UCSD-AML1 (cell line): ENCODE results near the gene PCSK5.
"Not testable (repeated sequence)": the region's sequence is repeated elsewhere in the genome, so short reads cannot be mapped to it uniquely, and the experiment has no call there.

Source experiments
- DNase-seq: peaks from one replicate; lab custom pipeline; 2025; ENCODE audit not compliant: unreplicated experiment; lab: John Stamatoyannopoulos, UW

The PCSK5 gene

DNA sequence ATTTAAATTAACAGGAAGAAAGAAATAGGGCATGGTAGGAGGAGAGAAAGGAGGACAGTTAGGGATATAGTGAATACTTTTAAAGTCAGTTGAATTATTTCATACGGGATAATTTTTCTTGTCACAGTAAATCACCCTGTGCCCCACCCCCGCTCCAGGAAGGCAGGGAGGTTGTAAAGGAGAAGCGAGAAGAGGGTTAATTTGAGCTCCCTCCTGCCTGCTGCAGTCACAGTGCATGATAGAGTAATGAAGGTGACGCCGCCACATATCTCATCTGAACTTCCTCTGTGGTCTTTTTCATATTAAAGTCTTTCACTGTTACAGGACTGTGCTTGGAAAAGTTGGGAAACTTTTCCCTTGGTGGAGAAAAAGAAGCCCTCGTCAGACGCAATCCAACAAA is 896 bp upstream of the PCSK5 start:
- no peak for DNase-seq

DNA sequence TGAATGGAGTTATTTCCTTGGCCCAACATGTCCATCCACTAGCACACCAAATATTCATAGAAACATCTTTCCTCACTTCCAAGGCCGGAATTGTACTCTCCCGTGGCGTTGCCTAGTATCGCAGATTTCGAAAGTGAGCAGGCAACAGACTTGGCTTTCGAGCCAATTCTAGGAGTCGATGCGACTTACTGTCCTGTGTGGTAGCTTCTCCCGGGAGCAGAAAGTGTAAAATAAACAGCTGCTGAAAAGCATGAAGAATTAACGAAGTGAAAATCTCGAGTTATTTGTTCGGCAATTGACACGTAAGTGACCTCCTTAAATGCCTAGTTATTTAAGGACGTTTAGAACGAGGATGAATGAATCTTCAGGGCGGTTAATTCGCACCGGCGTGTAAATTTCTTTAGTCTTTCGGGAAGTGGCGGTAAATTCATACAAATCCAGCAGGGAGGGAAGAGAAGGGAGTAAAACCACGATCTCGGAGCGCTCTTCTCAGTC is 449 bp upstream of the PCSK5 start:
- DNase-seq = no peak

DNA sequence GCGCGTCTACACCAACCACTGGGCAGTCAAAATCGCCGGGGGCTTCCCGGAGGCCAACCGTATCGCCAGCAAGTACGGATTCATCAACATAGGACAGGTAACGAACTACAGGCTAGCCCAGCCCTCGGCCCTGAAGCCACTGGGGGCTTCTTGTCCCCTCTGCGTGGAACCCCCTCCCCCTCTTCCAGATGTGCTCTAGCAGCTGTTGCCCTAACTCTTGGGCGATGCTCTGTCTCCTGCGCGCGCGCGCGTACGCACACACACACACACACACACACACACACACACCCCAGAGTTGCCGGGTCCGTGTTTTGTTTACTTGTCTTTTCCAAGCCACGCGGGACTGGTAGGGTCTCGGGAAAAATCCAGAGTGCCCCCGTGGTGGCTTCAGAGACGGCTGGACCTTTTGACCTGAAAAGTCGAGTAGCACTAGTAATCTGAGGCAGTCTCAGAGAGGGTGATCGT is 836 bp downstream of the PCSK5 start:
- no peak for DNase-seq

DNA sequence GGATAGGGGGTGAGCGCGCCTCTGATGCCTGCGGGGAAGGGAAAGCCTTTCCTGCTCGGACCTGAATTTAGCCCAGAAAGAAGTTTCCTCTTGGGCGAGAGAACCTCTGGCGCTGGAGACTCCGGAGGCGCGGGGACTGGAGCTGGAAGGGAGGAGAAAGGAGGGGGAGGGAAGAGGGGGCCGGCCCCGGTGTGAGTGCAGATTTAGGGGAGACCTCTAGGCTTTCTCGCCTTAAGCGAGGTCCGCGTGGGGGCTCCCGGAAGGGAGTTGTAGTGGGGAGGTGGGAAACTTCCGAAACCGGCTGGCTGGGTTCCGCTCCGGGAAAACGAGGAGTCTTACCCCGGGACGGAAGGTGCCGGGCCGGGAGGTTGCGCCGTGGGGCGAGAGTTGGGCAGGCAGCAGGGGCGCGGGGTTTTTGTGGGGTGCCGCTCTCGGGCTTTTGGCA is 1.3 kb downstream of the PCSK5 start:
- DNase-seq = no peak

DNA sequence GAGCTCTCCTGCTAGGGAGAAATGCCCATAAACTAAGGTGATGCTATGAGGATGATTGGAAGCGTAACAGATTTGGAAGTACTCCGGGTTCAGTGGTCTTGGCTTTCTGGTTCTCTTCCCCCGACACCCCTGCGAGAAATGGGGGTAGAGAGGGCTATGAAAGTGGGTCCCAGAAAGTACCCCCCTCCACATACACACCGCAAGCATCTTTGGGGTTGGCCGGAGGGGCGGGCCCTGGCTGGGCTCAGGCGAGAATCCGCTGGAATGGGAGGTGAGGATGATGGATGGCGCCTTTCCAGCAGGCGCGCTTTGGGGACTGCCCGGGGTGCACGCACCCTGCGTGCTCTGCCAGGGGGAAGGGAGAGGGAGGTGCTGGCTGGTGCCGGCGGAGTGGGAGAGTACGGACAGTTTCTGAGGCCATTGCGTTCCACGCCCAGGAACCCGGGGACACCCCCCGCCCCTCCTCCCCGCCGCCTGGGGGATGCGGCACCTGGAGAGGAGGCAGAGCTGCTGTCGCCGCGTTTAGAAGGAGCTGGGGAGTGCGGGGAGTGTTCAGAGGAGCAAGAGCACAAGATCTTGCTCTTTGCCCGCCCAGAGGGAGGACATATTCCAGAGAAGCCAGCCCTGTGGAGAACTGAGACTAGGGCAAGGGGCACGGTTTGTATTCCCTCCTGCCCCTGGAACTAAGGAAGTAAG is 1.9 kb downstream of the PCSK5 start:
- DNase-seq = no peak

DNA sequence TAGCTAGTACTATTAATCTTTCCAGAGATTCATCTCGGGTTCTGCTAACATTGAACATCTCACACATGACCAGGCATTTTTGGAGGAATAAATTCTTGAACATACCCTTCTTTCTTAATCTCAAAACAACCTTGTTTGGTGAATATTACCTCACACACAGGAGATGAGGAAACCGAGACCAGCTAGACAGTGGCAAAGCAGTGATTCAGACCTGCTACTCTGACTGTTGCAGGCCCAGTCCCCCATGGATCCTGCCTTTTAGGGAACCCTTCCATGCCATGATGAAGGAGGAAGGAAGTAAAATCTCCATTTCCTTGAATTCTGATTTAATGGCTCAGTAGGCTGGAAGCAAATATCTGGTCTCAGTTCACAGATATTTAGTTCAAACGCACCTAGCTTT is 2.6 kb downstream of the PCSK5 start:
- DNase-seq = no peak

DNA sequence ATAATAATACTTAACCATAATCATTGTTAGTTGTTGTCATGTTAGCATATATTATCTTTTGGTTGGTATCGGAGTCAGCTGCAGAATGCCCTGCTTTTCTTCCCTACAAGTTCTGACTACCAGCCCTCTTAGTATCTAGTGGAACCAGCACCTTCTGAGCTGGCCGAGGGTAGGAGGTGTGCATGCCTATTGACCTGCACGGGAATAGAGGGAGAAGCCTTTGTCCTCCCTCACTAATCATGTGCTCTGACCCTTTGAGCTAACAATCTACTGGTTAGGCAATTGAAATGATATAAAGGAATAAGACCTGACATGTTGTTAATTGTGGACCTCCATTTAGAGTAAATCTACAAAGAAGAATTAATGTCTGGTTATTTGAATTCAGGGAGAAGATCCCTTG is 4.1 kb downstream of the PCSK5 start:
- DNase-seq = no peak

DNA sequence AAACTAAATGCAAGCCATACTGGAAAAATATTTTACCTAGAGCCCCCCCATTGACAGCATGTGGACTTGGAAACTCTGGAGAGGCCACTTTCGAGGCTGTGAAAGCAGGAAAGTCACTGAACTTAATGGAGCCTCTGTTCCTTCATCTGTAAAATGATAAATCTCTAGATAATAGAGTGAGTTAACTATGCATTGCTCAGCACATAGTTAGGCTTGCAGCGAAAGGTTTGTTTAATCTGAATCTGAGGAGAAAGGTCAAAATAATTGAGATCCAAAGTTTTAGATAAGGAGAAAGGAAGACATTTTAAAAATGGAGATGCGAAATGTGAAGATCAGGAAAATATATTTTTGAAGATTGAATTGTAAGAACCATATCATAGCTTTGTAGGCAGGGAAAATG is 4.6 kb downstream of the PCSK5 start:
- no peak for DNase-seq

DNA sequence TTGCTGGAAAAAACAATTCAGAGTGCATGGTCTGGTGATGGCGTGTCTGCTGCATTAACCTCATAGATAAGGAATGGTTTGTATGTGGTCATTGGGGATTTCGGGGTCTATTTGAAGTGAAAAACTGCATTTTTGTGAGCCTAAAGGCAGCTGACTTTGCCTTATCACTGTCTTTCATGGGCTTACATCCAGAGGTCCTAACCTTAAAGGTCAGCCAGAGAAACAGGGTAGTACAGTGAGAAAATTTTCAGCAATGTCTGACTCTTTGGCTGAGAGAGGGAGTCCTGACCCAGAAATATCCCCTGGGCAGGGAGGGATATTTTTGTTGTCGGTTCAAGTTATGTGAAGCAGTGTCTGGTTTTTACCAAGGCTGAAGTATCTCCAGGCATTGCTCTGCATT is 5.7 kb downstream of the PCSK5 start:
- no peak for DNase-seq

DNA sequence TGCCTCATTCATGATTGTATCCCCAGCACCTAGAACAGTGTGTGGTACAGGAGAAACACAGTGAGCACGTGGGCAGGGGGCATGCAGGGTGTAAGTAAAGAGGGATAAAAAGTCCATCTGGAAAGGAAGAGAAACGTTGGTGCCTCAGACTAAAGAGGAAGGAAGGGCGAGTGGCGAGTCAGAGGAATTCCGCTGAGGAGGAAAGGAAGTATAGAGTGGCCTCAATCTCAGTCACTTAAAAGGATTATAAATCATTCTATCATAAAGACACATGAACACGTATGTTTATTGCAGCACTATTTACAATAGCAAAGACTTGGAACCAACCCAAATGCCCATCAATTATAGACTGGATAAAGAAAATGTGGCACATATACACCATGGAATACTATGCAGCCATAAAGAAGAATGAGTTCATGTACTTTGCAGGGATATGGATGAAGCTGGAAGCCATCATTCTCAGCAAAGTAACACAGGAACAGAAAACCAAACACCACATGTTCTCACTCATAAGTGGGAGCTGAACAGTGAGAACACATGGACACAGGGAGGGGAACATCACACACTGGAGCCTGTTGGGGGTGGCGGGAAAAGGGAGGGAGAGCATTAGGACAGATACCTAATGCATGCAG is 10.5 kb downstream of the PCSK5 start:
- DNase-seq = not testable (repeated sequence)

DNA sequence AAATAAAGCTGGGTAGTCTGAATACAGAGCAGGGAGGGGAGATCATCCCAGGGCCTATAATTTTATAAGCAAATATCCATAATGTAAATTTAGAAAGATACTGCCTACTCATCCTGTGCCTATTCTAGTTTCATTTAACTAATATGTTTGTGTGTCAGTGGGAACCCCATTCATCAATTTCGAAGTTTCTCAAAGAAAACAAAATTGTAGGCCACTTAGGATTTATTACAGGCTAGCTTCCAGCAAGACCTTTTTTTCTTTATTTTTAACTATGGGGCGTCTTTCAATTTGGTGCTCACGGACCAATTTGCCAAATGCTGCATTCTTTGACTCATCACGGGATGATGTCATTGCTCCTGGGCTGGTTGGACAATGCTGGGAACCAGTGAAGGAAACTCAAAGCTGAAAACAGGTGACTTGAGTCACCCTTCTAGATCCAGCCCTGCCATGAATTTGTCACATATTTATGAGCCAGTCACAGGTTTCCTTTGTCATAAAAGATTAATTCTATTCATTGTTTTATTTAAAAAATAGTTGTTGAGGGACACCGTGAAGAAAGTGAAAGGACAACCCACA is 13.4 kb downstream of the PCSK5 start:
- DNase-seq = no peak

DNA sequence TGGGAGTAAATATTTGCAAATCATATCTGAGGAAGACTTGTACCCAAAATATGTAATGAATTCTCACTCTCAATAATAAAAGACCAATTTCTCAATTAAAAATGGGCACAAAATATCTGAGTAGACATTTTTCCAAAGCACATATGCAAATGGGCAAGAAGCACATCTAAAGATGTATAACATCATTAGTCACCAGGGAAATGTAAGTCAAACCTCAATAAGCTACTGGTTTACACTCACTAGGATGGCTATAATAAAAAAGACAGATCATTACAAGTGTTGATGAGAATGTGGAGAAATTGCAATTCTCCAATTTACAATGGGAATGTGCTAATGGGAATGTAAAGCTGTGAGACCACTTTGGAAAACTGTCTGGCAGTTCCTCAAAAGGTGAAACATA is 13.9 kb downstream of the PCSK5 start:
- DNase-seq = no peak

DNA sequence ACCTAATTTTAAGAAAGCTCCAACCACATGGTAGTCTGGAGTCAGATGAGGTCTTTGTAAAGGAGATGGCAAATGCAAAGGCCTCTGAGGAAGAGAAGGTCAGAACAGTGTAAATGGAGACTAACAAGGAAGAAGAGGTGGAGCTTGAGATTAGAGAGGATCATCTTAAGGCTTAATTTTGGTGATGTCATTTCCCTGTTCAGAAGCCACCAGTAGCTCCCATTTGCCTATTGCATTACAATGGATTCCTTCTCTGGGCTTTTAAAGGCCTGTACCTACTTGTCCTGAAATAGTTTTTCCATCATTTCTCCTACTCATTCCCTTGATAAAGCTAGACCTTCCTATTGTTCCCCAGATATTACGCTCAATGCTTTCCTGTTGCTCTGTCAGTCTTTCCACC is 16.1 kb downstream of the PCSK5 start:
- DNase-seq = no peak

DNA sequence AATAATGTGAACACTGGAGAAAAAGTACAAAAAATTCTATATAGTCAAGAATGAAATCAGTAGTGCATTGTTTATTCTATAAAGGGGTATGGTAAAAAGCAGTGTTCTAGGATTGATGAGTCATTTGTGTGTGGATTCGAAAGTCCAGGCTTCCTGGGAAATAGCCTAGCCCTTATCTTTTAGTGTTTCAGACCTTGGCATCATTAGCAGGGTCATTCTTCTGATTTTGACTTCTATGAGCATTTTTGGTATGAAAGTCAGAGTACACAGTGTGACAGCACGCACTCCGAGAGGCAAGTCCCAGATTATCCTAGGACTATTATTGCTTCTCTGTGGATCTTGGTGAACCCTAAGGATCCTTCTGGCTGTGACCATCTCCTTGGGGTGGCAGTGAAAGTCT is 16.9 kb downstream of the PCSK5 start:
- DNase-seq = no peak

DNA sequence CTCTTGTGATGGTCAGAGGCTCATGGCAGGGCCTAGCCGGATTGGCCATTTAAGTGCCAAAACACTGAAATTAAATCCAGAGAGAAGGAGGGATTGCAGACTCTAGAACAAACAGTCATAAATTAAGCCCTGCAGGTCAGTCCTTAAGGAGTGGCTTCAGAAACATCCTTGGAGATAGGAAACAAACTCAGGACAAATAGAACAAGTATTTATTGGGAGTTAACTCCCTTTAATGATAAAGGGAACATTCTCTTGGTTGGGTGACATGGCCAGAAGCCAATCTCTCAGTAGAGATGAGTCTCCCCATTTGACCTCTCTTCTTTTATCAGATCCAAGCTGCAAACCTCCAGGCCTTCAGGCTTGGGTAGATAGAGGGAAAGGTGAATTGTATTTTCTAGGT is 17.4 kb downstream of the PCSK5 start:
- no peak for DNase-seq

DNA sequence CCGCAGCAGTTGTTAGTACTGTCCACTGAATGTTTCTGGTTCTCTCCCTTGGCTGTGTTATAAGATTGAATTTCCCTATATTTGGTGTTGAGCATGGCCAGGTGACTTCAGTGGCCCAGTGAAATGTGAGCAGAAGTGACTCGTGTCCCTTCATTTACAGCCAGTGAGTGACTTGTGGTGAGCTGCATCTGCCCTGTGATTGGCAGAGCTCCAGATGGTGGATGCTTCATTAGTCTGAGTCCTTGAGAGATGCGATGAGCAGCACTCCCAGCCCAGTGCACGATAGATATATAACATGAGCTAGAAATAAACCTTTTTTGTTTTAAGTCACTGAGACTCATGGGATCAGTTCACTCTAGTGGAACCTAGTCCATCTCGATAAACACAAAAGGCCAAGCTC is 19.3 kb downstream of the PCSK5 start:
- DNase-seq = no peak

DNA sequence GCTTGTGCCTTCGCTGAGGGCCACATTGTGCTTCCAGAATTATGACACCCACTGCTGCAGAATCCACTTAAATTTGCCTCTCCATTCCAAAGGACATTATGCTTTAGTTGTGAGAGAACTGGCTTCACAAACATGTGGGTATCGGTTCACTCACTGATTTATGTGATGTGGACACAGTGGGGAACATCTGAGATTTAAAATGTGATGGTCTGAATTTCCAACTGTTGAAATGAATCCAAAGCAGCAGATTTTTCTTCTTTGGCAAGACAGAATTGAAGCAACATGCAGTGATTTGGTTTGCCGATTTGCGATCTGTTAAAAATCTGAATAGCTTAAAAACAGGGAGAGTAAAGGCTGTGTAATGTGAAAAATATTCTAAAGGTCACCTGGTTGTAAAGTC is 20.3 kb downstream of the PCSK5 start:
- no peak for DNase-seq

DNA sequence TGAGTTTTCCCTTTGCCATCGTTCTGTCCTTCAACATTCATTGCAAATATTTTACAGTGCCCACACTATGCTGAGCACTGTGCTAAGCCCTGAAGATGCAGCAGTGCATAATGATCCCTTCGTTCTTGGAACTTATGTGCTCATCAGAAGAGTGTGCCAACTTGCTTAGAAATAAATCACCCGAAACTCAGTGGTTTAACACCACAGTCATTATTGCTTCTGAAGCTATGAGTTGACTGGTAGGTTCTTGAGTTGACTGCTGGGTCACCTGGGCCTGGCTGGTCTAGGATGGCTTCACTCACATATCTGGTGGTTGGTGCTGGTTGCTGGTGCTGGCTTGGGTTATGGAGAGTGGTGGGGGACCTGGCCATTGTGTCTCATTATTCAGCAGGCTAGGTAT is 20.9 kb downstream of the PCSK5 start:
- DNase-seq = no peak

DNA sequence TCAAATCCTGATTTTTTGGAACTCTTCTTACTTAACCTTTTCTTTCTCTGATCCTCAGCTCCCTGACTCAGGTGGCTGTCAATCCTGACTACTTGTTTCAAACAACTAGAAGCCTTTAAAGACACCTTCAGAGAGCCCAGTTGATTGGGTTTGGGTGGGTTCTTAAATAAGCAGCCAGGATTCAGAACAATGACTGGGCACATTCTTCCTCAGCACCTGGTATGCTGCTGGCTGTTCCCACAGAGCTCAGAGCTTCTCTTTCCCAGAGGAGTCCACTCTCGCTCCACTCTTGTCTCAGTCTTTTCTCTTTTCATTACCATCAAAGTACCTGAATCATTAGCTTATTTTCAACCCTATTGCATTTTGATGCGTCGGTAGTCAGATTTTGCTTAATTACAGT is 22.5 kb downstream of the PCSK5 start:
- DNase-seq = no peak

DNA sequence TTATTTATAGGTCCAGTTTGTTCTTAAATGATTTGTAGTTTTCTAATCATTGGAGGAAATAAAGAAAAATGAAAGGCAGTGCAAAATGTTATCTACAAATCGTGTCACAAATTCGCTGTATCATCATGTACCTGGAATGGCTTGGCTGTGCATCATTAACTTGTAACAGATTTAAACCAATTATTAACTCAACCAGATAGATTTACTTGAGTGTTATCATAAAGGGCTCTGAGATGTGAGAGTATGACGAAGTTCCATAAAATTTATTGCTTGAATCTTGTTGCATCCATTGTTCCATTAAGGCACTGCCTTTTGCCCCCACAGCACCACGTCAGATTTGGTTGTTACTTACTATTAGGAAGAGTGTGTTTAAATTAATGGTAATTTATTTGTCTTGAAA is 23.5 kb downstream of the PCSK5 start:
- DNase-seq = no peak

DNA sequence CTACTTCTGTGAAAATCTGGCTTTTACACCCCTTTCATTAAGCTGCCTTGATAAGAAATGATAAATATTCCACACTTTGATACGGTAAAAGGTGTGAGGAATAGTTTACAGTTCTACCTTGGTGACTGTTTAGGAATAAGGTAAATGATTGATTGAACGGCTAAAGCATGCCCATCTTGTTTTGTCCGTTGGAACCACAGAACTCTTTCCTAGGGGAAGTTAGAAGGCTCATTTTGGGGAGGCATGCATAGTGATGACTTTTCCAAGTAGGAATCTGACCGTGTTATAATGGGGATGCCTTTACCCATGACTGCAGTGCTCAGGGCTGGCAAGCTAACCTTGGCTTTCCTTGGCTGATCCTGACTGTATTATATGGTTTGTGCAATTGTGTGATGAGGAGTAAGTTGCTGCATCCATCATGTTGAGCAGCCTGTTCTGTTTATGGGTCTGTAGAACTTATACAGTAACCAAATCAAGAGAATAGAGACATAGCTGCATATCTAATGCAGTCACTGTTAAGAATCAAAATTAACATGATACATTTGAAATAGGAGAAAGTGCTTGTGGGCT is 24.5 kb downstream of the PCSK5 start:
- DNase-seq = no peak

DNA sequence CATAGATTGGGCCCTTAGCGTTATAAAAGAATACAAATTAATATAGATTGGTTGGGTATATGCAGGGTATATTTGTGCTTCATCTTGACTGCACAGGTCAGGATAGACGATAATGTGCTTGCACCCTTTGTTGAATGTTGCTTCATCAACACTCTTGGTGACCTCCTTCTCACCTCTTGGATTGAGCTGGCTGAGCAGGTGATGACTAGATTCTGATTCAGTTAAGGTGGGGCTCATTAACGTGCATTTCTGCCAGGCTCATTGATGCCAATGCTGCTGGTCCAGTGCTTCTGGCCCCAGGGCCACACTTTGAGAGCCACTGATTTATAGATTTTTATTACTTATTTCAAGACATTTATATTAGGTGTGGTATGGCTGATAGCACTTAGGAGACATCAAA is 27.7 kb downstream of the PCSK5 start:
- DNase-seq = no peak
